Hematopoietic multipotent progenitor cell treated with erythropoietin and hydrocortisone succinate and interleukin-3 and kit ligand, for 4 days (in vitro differentiated cells): ENCODE data around the gene DSE.
A peak's percentile ranks its signal among the peaks of the same experiment; 100 is the strongest.

ENCODE experiments used
- DNase-seq: peaks from one replicate; pipeline ENCODE4 v3.0.0-alpha.2; 2015

DSE gene

GRCh38 chr6:116419069-116419786 lies 48.5 kb downstream of the DSE start:
- no peak for DNase-seq

GRCh38 chr6:116420341-116420740 lies 49.6 kb downstream of the DSE start:
- no peak for DNase-seq

DNA sequence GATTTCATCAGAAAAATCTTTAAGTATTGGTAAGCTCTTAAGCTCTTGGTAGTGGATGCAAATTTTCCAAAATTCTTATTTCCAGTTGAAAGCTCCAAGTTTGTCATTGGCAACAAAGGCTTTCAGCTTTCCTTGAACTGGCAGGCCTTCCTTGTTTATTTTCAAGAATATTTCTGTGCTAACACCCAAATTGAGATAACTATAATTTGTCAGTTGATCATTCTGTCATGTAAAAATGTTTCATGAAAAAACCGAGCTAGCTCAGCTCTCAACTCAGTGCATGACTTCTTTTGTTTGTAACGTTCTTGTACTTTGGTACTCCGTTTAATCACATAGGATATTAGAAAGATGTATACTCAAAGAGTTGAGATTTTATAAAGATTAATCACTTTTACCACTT lies 51.5 kb downstream of the DSE start:
- DNase-seq, result no peak

- no peak for DNase-seq
Measured at GRCh38 chr6:116424001-116424400, 53.3 kb downstream of the DSE start.

GRCh38 chr6:116426551-116426950 lies 55.8 kb downstream of the DSE start:
- no peak for DNase-seq

DNA sequence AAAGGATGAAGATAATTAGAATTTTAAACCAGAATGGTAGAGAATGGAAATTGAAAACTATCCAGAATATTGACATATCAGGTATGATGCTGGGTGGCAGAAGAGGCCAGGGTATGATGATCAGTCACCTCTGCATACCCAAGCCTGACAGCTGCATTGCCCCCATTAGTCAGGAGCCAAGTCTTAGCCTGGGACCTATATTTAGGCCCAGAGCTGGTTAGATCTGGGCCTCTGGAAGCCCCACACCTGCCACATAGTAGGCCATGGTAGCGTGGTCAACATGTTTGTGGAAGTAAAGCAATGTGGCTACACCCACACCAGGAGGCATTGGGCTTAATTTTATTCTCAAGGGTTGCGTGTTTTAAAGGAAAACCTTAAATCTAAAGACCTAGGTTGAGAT lies 58.4 kb downstream of the DSE start:
- no peak for DNase-seq

DNA sequence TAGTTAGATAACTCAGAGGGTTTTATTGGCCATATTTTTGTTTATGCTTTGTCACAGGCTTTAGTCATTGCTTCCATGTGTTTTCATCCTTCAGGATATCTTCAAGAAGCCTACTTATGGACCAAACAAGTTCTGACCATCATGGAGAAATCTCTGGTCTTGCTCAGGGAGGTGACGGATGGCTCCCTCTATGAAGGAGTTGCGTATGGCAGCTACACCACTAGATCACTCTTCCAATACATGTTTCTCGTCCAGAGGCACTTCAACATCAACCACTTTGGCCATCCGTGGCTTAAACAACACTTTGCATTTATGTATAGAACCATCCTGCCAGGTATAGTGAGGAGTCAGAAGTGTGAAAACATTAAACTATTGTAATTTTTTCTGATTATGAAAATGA lies 60.1 kb downstream of the DSE start:
- DNase-seq, result no peak

GRCh38 chr6:116431964-116432595 lies 61.3 kb downstream of the DSE start:
- no peak for DNase-seq

DNA sequence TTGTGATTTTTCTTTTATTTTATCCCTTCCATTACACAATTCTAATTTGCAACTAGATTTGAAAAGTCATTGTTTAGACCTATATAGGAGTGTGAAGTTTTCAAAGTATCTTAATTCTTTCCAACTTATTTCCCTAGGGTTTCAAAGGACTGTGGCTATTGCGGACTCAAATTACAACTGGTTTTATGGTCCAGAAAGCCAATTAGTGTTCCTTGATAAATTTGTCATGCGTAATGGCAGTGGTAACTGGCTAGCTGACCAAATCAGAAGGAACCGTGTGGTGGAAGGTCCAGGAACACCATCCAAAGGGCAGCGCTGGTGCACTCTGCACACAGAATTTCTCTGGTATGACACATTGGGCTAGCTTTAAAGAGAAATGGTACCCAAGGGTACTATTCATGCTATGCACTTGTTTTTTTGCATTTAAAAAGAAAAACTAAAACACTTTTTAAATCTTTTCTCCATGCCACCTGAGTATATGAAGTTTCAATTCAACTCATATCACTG lies 62.5 kb downstream of the DSE start:
- no peak for DNase-seq

GRCh38 chr6:116434056-116434725 lies 63.4 kb downstream of the DSE start:
- no peak for DNase-seq

- no peak for DNase-seq
Measured at GRCh38 chr6:116436586-116436985, 65.8 kb downstream of the DSE start.

DNA sequence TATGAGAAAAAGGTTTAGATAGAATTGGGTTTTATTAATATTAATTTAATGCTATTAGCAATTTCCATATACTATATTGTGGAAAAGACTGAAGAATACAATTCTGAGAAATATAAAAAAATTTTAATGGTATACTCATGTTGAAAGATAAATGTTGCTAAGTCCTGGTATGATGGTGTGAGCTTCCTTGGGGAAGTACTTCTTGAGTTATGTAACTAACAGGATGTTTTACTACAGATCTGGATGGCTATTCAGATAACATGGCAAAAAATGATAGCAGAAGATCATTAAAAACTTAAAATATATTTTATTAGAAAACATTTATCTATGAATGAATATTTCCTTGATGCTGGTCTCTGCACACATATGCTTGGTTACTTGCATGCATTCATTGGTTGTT lies 66.9 kb downstream of the DSE start:
- DNase-seq, result no peak

- no peak for DNase-seq
Measured at GRCh38 chr6:116438590-116439448, 68.1 kb downstream of the DSE start.

DNA sequence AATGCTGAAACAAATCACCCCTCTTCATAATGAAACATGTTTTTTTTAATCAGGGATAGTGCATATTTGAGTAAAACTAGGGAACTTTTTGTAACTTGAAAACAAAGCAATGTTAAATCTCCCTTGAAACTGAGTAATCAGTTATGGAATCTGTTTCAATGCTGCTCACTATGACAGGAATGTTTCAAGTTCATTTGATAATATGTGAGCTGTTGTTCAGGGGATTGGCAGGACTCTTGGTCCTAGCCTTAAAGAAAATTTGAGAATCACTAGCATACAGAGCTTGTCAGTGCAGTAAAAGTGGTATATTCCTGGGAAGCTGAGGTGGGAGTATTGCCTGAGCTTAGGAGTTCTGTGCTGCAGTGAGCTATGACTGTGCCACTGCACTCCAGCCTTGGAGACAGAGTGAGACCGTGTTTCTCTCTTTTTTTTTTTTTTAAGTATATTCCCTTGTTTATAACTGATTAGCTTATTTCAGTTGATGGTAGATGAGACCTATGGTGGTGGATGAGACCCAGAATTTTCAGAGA lies 68.8 kb downstream of the DSE start:
- no peak for DNase-seq

DNA sequence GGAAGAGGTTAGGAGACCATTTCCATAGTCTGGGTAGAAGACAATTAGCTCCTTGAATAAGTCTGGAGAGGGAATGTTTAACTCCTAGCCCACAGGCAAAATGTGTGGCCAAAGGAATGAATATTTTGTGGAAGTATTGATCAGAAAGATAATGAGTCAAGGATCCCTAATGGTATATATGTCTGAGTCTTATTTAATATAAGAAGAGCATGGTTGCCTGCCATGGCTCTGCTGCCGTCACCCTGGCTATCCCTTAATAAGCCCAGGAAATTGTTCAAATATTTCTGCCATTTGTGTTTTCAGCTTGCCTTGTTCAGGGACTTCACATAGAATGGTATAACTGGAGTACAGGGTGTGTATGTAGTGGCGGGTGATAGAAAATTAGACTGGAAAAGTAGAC lies 72.4 kb downstream of the DSE start:
- DNase-seq, result no peak

GRCh38 chr6:116444092-116444491 lies 73.3 kb downstream of the DSE start:
- peak; percentile 76 for DNase-seq

- no peak for DNase-seq
Measured at GRCh38 chr6:116444575-116444974, 73.8 kb downstream of the DSE start.

GRCh38 chr6:116445102-116445501 lies 74.4 kb downstream of the DSE start:
- DNase-seq, result no peak

GRCh38 chr6:116446399-116446798 lies 75.7 kb downstream of the DSE start:
- DNase-seq, result peak; percentile 73

DNA sequence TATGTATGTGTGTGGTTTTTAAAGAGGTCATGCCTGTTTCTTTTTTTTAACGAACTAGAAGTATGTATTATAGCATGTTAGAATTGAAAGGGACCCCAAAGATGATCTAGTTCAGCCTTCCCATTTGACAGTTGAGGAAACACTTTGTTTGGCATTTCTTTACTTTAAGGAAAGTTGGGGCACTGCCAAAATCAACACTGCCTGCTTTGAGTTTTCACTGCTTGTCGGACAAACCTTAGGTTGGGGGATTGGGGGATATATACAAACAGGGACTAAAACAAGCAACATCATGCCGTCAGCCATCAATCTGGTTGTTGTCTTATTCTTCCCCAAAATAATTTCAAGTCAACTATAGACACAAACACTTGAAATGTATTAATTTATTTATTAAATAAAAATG lies 76.3 kb downstream of the DSE start:
- DNase-seq, result no peak

- peak; percentile 83 for DNase-seq
Measured at GRCh38 chr6:116447496-116448011, 76.8 kb downstream of the DSE start.

GRCh38 chr6:116449565-116449964 lies 78.8 kb downstream of the DSE start:
- DNase-seq, result no peak
